Measurements from ENCODE around the gene ALKBH2. TPM values are rescaled to one million over a fixed set of nuclear protein-coding genes. Genes with fewer than 3 reads are reported as not detected.
A peak's percentile ranks its signal among the peaks of the same experiment; 100 is the strongest.

The ALKBH2 gene
- total RNA-seq (2021; fragmentation: NEBNext Ultra II Directional; extraction: Animal tissue kit (Norgen Biotek cat#: 25700)) (22.5 and 25.9 TPM in 2 replicates), polyA plus RNA-seq (2011; rRNA removed) (19.1 and 24.3 TPM in 2 replicates), polyA minus RNA-seq (2011; rRNA and poly(A)+ RNA removed) (10.2 and 11.3 TPM in 2 replicates)
- polyA plus RNA-seq (2011; cell fraction: cytosol; rRNA removed) = 29.1 TPM
- polyA plus RNA-seq (2011; cell fraction: nucleus; rRNA removed) = 24.8 TPM
- polyA plus RNA-seq (2012, experiment 1 of 2) = 24.6 to 31.1 TPM (median 27.8 TPM) in 4 replicates
- 18.9 TPM for polyA plus RNA-seq (2012, experiment 2 of 2)
- 19.3 TPM for polyA plus RNA-seq (2013, experiment 1 of 2)
- polyA plus RNA-seq (2013, experiment 2 of 2) = 18.1 TPM
- polyA minus RNA-seq (2011; cell fraction: cytosol; rRNA and poly(A)+ RNA removed) = 20.2 TPM
- polyA minus RNA-seq (2011; cell fraction: nucleus; rRNA and poly(A)+ RNA removed) = 20.9 TPM
- long read RNA-seq, experiment 1, partial matches to known transcripts = 1 of 4 reads
- long read RNA-seq, experiment 1, other reads (novel, unspliced or antisense) = 0 of 4 reads
- long read RNA-seq, experiment 2, transcript ALKBH2-202 (4 exons, 1,159 nt) = minor isoform, 5 of 31 reads
- long read RNA-seq, experiment 2, transcript ALKBH2-201 (4 exons, 1,030 nt) = major isoform, 8 of 31 reads
- long read RNA-seq, experiment 2, partial matches to known transcripts = 8 of 31 reads
- long read RNA-seq, experiment 2, other reads (novel, unspliced or antisense) = 7 of 31 reads

DNA sequence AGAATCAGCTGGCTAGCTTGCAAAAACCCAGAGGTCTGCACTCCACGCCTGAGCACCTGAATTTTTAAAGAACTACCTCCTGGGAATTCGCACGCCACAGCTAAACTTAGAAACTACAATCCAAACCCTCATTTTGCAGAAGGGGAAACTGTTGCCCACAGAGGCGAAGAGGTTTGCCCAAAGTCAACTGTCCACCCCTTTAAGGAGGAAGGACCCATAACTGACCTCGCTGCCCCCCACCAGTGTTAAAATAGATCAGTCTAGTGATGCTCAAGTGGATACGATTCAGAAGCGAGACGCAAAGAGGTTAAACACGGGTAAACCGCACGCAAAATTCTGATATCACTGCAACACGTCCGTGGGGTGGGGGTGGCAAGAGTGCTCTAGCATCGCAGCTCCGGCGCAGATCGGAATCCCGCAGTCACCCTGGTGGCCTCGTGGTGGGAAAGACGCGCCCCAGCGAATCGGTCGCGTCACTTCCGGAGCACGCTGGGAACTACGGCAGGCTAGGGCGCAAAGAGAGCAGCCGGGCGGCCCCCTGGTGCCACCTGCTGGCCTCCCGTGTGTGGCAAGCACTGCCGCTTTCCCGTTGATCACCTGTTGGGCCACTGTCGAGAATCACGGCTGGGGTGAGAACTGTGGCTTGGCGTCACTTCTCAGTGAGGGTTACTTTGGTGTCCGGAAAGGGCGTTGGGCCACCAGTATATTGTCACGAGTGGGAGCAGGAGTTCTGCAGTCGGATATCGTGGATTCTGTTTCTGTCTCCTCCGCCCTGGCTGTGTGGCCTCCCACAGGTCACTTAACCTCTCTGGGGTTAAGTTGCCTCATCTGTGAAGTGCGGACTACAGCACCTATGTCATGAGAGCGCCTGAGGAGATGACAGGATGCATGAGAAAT is at the start of gene ALKBH2:
ALKBH2 (minus strand) TSS at position 451 of the 897 bp plus-strand sequence. CDS start 686 bp downstream, outside the sequence.
- Histone ChIP-seq H2BK15ac (ENCODE audit: low read length) (no peak within 1 kb of the TSS), H4K8ac (ENCODE audit: extremely low read depth, insufficient read depth, low read length) (peak within 1 kb of the TSS; percentile 90; the same call in 1 of the 2 replicates), H4K20me1 (replicated peaks in 1 of 2; ENCODE audit: control insufficient read depth in 1 of 2, insufficient read depth in 2 of 2, low read length in 2 of 2) (no peaks in the 10 kb centered on the region), H2AFZ (ENCODE audit: low read length) (peak within 1 kb of the TSS; percentile 71; the same call in 1 of the 2 replicates), H3K23ac (ENCODE audit: insufficient read length) (no peak within 1 kb of the TSS), H3K79me2 (ENCODE audit: control insufficient read depth in 1 of 2, insufficient read depth in 2 of 2, low read length in 2 of 2) (peaks cover 0 to 4% of the 10 kb centered on the region in 2 experiments; a peak in 1 of 4 replicates), H4K5ac (ENCODE audit: insufficient read length, low read depth, low read length) (peak within 1 kb of the TSS; percentile 28), H3K36me3 (ENCODE audit: control insufficient read depth in 2 of 4, insufficient read depth in 4 of 4, low read length in 3 of 4) (peaks cover 0 to 5% (median 3%) of the 10 kb centered on the region in 4 experiments; a peak in 4 of 8 replicates), H3K4ac (replicated peaks; ENCODE audit: insufficient read length, low read depth, low read length) (peak within 1 kb of the TSS; percentile 38), H3K27me3 (replicated peaks in 1 of 4; ENCODE audit: control insufficient read depth in 3 of 4, extremely low read depth in 1 of 4, insufficient read depth in 3 of 4, low read length in 3 of 4) (peaks cover 0 to 8% (median 5%) of the 10 kb centered on the region in 4 experiments; a peak in 5 of 7 replicates), H3K4me2 (ENCODE audit: insufficient read depth in 1 of 2, low read depth in 2 of 2, low read length in 2 of 2) (peak within 1 kb of the TSS; percentile 13 to 64), H2BK20ac (ENCODE audit: low read length) (0 out of 2 replicates have a peak within 1 kb of the TSS, but pooled peaks have one; percentile 2), H3K4me1 (replicated peaks in 1 of 4; ENCODE audit: control insufficient read depth in 3 of 4, insufficient read depth in 4 of 4, low read length in 3 of 4) (peaks cover 0 to 7% (median 2%) of the 10 kb centered on the region in 4 experiments; a peak in 3 of 7 replicates), H2BK5ac (ENCODE audit: low read depth, low read length) (no peak within 1 kb of the TSS), H3K14ac (ENCODE audit: insufficient read length) (no peak within 1 kb of the TSS), H3K4me3 (ENCODE audit: extremely low read depth in 1 of 4, insufficient read depth in 2 of 4, low read depth in 3 of 4, low read length in 4 of 4) (peak within 1 kb of the TSS; percentile 1 to 57 (median 16); a peak in 6 of 8 replicates), H3K79me1 (ENCODE audit: low read depth, low read length) (no peaks in the 10 kb centered on the region; the same call in 1 of the 2 replicates), H3K23me2 (ENCODE audit: low read depth, low read length) (peaks cover 3% of the 10 kb centered on the region; the same call in 1 of the 2 replicates), H3K9ac (replicated peaks in 1 of 4; ENCODE audit: extremely low read depth in 1 of 4, low read depth in 3 of 4, low read length in 3 of 4) (peak within 1 kb of the TSS in 1 of 4 experiments; percentile 30; a peak in 1 of 7 replicates), H3K56ac (replicated peaks; ENCODE audit: insufficient read length, low read depth, low read length) (no peak within 1 kb of the TSS), H3K9me3 (ENCODE audit: insufficient read depth in 2 of 2, low read depth in 1 of 2, low read length in 1 of 2) (no peaks in the 10 kb centered on the region), H2AK5ac (ENCODE audit: low read depth, low read length) (no peak within 1 kb of the TSS), H2BK120ac (replicated peaks; ENCODE audit: low read depth, low read length) (no peak within 1 kb of the TSS), H4K91ac (replicated peaks; ENCODE audit: insufficient read length, low read length) (no peak within 1 kb of the TSS), H3K27ac (ENCODE audit: low read depth, low read length) (no peak within 1 kb of the TSS), H2BK12ac (ENCODE audit: low read depth, low read length) (0 out of 2 replicates have a peak within 1 kb of the TSS, but pooled peaks have one; percentile 68), H3K18ac (ENCODE audit: extremely low read depth, low read length) (no peak within 1 kb of the TSS)
- 20% methylated on average over 44 of the region's 45 CpGs; no CpG with 5 or more reads in 1 of the 2 experiments for WGBS, 2 experiments (ENCODE audit: extremely low coverage in 1 of 2, insufficient coverage in 1 of 2, insufficient read length in 1 of 2, insufficient replicate concordance in 2 of 2, low coverage in 1 of 2, low lambda C conversion rate in 2 of 2, missing lambda C conversion rate in 1 of 2)
- ChIA-PET CTCF (ENCODE audit: partially characterized antibody) (interaction anchor here (0.6 to 4.3 kb wide), 20 partner anchors 10 to 454 kb away, joined by 3 to 18 read pairs (median 4); partner anchors contain the start of gene ACACB), POLR2A (ENCODE audit: partially characterized antibody) (interaction anchor here (0.6 to 2.5 kb wide), 6 partner anchors 11 to 291 kb away, joined by 4 to 8 read pairs (median 5); no protein-coding TSS in a partner anchor)
- FAIRE-seq (peak; percentile 50), DNase-seq (ENCODE audit: low read depth in 1 of 2, low spot score in 2 of 2) (peak; percentile 70 to 94)
- TF ChIP-seq SUZ12 (IDR thresholded peaks at IDR 0.05; ENCODE audit: low read length) (no peak), EP300 (IDR thresholded peaks at IDR 0.05; ENCODE audit: borderline replicate concordance in 1 of 2, low read depth in 2 of 2, low read length in 2 of 2) (peak in 1 of 2 experiments; percentile 64; a peak in 1 of 3 replicates), EGR1 (IDR thresholded peaks at IDR 0.05; ENCODE audit: borderline replicate concordance, low read depth, low read length) (peak; percentile 27; the same call in 1 of the 2 replicates), JUND (IDR thresholded peaks at IDR 0.05; ENCODE audit: low read length) (peak; percentile 69; the same call in 1 of the 2 replicates), TBP (IDR thresholded peaks at IDR 0.05; ENCODE audit: low read depth, low read length) (peak; percentile 79; the same call in 1 of the 2 replicates), SIN3A (conservative IDR thresholded peaks at IDR 0.05 in 1 of 2, IDR thresholded peaks at IDR 0.05 in 1 of 2; ENCODE audit: low read depth in 1 of 2, low read length in 2 of 2) (peak; percentile 29 to 80; a peak in 2 of 4 replicates)

All from H1 (cell line).